NCI-H345 (cell line): ENCODE results near the gene SCFD1.
"Not testable (repeated sequence)": the region's sequence is repeated elsewhere in the genome, so short reads cannot be mapped to it uniquely, and the experiment has no call there.

Experiments
- DNase-seq: peaks from one replicate; lab custom pipeline; 2025; lab: John Stamatoyannopoulos, UW

The SCFD1 gene

GRCh38 chr14:30621940-30622830, at the start of gene SCFD1:
SCFD1 (plus strand) TSS chr14:30622319; CDS start chr14:30622339, 20 bp downstream.
- DNase-seq: peak; percentile 96

GRCh38 chr14:30572771-30573170, 49.3 kb upstream of the SCFD1 start:
- DNase-seq: no peak

- no peak for DNase-seq
Measured at GRCh38 chr14:30573226-30573814, 48.8 kb upstream of the SCFD1 start.

GRCh38 chr14:30573966-30574365, 48.2 kb upstream of the SCFD1 start:
- no peak for DNase-seq

- DNase-seq: not testable (repeated sequence)
Measured at GRCh38 chr14:30574777-30575176, 47.3 kb upstream of the SCFD1 start.

GRCh38 chr14:30576333-30576732, 45.8 kb upstream of the SCFD1 start:
- DNase-seq: not testable (repeated sequence)

DNA sequence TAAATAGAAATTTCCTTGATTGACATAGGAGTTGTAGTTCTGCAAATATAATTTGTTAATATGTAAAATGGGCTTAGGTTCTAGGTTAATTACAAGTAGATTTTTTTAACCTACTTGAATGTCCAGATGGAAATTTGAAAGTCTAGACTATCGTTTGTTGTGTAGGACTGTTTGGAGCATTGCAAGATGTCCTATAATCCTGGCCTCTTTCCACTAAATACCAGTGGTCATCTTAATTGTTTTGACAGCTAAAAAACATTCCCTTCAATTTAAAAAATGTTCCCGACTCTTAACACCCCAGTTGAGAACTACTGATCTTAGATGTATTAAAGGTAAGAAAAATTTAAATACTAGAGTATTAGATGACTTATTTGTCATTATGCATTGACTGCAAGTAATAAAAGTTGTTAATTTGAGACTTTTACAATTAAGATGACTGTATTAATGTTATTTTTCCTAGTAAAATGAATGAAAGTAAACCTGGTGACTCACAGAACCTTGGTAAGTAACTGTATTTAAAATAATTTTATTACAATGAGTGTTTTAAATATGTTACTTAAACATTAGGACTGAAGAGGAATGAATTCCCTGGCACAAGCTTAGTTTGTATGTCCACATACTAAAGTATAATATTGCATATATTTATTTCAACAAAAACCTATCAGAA, 41.4 kb upstream of the SCFD1 start:
- DNase-seq: no peak

DNA sequence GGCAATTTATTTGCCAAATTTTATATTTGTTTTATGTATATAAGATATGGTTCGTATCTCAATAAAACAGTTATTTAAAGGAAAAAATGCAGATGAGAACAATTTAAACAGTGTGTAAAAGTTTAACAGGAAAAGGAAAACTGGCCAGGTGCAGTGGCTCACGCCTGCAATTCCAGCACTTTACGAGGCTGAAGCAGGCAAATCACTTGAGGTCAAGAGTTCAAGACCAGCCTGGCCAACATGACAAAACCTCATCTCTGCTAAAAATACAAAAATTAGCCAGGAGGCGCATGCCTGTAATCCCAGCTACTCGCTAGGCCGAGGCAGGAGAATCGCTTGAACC, 40.9 kb upstream of the SCFD1 start:
- no peak for DNase-seq

- DNase-seq: no peak
Measured at GRCh38 chr14:30582376-30582775, 39.7 kb upstream of the SCFD1 start.

- no peak for DNase-seq
Measured at GRCh38 chr14:30584058-30584630, 38.0 kb upstream of the SCFD1 start.

DNA sequence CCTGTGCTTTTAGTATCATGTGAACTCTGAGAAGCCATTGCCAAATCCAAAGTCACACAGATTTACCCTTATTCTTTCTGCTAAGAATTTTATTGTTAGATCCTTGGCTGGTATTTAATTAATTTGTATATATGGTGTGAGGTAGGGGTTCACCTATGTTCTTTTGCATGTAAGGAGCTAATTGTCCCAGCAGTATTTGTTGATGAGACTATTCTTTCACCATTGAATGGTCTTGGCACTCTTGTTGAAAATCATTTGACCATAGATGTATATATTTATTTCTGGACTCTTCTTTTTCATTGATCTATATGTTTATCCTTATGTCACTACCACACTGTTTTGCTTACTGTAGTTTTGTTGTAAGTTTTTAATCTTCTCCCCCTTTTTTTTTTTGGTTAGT, 36.9 kb upstream of the SCFD1 start:
- DNase-seq: no peak

DNA sequence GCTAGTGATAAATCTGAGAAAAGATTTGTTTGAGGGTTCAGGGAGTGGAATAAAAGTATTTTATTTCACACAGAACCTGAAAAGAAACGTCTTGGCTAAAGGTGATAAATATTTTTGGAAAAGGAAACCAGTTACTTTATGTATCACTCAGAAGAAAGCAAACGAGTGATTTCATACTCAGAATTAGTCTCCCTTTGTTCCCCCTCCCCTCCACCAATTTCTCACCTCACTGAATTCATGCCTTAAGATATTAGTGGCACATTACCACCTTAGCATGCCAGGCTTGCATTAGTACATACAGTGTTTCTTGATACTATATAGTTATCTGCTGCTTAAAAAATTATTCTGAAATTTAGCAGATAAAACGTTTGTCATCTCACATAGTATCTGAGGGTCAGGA, 35.0 kb upstream of the SCFD1 start:
- DNase-seq: no peak

DNA sequence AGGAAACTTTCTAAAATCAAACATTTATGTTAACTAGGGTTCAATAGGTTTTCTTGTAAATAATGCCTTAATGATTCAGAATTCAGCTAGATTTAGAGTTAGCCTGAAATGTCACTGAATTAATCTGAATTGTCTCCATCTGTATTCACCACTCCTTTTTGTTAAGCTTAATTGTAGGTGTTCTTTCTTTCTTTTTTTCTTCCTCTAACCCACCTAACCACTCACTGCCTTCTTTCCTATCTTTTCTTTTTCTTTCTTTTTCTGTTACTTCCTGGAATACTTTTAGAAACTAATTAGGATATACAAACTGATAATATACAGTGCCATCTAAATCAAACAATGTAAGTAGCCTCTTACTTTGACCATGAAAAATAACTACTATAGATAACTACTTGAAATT, 33.2 kb upstream of the SCFD1 start:
- no peak for DNase-seq

- no peak for DNase-seq
Measured at GRCh38 chr14:30596935-30597334, 25.2 kb upstream of the SCFD1 start.

- DNase-seq: no peak
Measured at GRCh38 chr14:30597504-30597903, 24.6 kb upstream of the SCFD1 start.

DNA sequence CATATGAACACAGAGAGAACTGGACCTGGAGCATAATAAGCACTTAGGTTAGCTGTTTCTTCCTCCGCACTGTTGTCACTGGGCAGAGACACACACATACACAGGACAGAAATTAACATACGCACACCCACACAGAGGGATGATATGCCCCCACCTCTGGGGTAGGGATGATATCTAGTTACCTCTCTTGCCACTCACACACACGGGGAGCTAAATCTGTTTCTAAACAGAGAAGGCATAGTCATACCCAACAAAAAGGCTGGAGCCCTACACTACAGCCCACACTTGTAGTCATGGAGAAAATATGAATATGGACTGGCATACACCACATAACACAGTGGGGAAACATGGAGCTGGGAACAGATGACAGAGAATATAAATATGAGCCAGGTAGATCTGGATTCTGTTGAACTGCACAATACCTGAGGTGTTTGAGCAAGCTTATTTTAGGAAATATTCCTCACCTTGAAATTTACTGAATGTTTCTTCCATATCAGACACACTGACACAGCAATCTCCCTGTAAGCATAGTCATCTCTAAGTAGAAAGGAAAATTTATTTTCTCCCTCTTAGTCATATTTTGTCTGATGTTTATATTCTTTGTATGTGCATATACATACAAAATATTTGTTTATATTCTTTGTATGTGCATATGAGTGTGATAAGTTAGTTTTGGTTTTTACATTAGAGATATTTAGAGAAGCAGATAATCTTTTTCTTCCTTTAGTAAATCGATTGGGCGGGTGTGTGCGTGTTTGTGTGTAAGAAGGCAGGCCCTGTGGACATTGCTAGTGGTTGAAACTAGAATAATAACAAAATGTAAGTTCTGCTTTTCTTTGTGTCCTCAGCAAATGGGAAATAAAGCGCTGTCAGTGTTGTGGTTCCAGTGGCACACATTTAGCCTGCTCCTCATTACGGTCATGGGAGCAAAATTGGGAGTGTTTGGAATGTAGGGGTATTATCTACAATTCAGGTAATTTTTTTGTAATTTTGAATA, 20.9 kb upstream of the SCFD1 start:
- DNase-seq: no peak

- DNase-seq: no peak
Measured at GRCh38 chr14:30603402-30603801, 18.7 kb upstream of the SCFD1 start.

GRCh38 chr14:30604696-30605095, 17.4 kb upstream of the SCFD1 start:
- DNase-seq: not testable (repeated sequence)

DNA sequence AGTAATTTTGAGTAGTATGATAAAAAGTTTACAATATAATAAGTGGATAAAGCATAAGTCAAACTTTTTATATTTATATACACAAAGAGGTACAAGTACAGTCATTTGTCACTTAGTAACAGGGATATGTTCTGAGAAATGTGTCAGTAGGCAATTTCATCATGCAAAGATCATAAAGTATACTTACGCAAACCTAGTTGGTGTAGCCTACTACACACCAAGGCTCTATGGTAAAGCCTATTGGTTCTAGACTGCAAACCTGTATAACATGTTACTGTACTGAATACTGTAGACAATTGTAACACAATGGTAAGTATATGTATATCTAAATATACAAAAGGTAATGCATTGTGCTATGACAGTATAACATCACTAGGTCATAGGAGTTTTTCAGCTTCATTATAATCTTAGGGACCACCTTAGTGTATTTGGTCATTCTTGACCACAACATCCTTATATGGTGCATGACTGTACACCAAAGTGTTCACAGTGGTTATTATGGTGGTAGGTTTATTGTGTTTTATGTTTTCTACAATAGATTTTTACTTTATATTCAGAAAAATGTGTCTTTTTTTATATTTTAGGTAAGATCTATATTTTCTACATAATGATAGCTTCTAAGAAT, 14.9 kb upstream of the SCFD1 start:
- DNase-seq: no peak

- DNase-seq: peak; percentile 6
Measured at GRCh38 chr14:30608533-30609006, 13.5 kb upstream of the SCFD1 start.
